Activated CD8-positive, alpha-beta memory T cell treated with anti-CD3 and anti-CD28 coated beads, Interleukin-2, amount 50 U/mL, for 4 hours (primary cell): ENCODE results near the gene CORIN.
"Not testable (repeated sequence)": the region's sequence is repeated elsewhere in the genome, so short reads cannot be mapped to it uniquely, and the experiment has no call there.

ENCODE experiments used
- DNase-seq: peaks from one replicate; pipeline ENCODE4 v3.0.0-alpha.2; 2020

The CORIN gene

DNA sequence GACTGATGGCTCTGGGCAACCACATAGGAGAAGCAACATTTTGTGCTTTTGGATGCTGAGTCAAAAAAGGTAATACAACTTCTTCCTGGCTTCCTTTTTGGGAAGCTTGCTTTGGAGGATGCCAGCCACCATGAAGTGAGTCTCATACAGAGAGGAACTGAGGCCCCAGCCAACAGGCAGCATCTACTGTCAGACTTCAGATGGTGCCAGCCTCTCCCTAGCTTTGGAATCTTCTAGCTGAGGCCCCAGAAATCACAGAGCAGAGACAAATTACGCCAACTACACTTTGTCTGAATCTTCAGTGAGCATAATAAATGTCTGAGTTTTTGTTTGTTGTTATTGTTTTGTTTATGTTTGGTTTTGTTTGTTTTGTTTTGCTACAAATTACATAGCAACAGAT, 216.7 kb downstream of the CORIN start:
- no peak for DNase-seq

- no peak for DNase-seq
These were observed 218.2 kb downstream of the CORIN start for GRCh38 chr4:47619691-47620090.

GRCh38 chr4:47617607-47618006, 220.3 kb downstream of the CORIN start:
- DNase-seq, result no peak

GRCh38 chr4:47615385-47615784, 222.5 kb downstream of the CORIN start:
- no peak for DNase-seq

DNA sequence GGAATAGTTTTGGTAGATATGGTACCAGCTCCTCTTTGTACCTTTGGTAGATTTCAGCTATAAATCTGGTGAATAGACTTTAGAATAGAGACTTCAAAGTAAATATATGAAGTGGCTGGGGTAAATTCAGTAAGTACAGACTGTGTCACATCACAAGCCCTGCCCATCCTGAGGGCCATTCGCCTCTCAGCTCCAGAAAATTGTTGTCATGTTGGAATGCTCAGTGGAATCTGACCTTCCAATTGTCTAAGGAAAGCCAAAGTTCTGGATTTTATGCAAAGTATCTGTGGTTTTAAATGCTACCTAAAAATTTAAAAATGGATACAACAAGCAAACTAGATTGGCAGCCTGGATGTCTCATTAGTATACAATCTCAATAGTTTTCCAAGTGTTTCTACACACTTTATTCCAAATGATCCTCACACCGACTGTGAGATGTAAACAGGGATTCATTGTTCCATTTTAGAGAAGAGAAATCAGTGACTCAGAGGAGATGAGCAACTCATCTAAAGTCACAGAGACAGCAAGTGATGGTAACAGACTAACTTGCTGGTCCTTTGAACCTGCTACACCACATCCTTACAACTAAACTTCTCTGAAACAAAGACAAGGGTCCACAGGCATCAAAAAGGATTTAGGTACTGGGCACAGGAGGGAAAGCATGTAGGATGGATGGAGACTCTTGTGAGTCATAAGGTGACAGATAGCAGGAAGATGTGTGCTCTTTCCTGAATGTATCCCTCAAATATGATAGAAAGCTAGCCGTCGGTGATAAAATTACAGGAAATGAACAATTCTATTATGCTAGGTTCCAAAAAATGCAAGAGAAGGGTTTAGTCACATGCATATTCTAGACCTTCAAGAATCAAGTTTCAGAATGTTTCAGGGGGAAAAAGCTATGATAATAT, 225.5 kb downstream of the CORIN start:
- DNase-seq, result no peak

GRCh38 chr4:47606482-47606881, 231.4 kb downstream of the CORIN start:
- no peak for DNase-seq

GRCh38 chr4:47598896-47599295, 239.0 kb downstream of the CORIN start:
- no peak for DNase-seq

DNA sequence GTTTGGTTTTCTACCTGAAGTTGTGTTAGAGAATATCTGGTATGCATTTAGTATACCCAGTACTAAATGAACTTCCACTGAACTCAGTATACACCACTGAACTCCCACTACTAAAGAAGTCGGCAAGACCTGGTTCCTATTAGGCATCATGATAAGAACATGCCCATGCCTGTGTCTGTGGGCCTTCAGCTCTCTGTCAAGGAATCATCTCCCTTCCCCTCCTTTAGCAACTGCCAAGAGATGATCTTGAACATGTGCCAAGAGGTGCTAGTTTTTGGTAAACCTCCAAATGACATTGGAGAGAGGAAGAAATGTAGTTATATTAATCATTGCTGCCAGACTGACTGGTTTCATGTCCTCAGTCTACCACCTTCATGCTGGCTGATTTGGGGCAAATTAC, 239.5 kb downstream of the CORIN start:
- DNase-seq, result no peak

DNA sequence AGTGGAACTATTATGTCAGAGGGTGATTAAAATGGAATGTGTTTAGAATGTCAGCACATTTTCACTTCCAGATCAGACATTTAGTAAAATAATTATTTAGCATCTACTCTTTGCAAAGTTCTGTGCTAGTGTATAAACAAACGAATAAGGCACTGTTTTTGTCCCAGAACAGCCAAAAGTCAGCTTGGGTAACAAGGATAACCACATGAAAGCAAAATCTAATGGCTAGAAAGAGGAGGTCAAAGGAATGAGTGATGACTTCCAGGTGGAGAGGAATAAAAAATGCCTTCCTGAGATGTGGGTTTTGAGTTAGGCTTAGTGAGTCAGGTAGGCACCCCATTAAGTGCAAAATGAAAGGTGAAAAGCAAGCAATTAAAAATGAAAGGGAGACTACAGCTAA, 240.2 kb downstream of the CORIN start:
- no peak for DNase-seq

DNA sequence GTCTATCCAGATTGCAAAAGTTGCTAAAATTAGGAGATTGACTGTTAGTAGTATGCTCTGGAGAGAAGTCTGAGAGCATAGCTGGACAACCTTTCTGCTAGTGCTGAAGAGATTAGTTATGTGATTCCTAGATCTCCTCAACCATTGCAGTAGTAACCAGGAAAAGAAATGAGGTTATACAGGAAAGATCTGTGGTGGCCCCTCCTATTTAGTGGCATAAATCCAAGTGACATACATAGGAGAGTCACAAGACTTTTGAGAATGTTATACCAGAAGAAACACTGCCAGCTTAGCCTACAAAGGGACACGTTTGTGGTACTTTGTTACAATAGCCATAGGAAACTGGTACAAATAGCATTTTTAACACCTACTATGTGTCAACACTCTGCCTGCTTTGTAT, 247.5 kb downstream of the CORIN start:
- DNase-seq, result no peak

- no peak for DNase-seq
These were observed 258.6 kb downstream of the CORIN start for GRCh38 chr4:47579235-47579634.

- DNase-seq, result no peak
These were observed 259.9 kb downstream of the CORIN start for GRCh38 chr4:47577779-47578553.

GRCh38 chr4:47572981-47573380, 264.9 kb downstream of the CORIN start:
- DNase-seq, result no peak

- DNase-seq, result no peak
These were observed 267.1 kb downstream of the CORIN start for GRCh38 chr4:47570816-47571215.

- DNase-seq, result no peak
These were observed 270.4 kb downstream of the CORIN start for GRCh38 chr4:47567511-47567910.

- DNase-seq, result no peak
These were observed 270.9 kb downstream of the CORIN start for GRCh38 chr4:47566969-47567368.

- DNase-seq, result no peak
These were observed 271.3 kb downstream of the CORIN start for GRCh38 chr4:47566566-47566965.

GRCh38 chr4:47562297-47562696, 275.6 kb downstream of the CORIN start:
- no peak for DNase-seq

DNA sequence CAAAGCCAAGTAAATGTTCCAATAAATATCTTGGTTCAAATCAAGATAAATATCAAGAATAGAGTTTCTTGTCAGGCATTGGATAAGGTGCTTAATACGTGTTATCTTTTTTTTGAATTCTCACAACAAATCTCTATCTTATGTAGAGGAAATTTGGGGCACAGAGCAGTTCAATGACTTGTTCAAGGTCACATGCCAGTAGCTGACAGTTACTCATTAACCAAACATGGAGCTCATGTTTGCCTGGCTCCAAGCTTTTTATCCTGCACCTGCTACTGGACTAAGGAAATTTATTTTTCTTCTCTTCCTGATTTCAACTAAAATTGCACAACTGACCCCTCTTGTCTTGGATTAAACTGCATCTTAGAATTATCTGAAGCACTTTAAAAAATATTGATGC, 276.5 kb downstream of the CORIN start:
- DNase-seq, result no peak

DNA sequence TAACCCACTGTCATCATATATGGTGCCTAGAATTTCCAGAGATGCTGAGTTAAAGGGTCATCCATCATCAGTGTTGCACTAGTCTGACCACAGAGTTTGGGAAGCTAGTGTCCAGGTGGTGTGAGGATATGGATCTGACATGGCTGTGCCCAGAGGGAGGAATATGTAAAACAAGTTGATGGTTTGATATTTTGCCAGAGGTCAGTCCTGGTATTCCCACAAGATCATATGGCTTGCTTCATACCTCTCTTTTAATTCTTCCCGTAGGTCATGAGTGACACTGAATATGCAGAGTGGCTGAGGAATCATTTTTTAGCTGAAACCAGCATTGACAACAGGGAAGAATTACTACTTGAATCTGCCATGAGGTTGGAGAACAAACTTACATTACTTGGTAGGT, 277.2 kb downstream of the CORIN start:
- no peak for DNase-seq

DNA sequence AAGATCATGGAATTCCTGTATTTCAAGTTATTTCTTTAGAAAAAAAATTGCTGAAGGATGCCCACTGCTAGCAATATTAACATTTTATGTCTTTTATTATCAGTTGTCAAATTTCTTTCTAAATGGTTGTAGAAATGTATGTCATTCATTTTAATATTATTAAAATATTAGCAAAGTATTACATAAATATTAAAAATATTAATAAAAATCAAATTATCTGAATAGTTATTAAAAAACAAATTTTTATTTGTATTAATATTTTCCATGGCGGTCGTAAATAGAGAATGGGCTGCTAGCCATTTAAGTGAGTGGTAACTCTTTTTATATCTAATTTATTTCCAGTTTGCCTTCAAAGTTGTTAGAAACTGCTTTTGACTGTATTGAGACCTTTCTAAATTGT, 280.6 kb downstream of the CORIN start:
- no peak for DNase-seq

DNA sequence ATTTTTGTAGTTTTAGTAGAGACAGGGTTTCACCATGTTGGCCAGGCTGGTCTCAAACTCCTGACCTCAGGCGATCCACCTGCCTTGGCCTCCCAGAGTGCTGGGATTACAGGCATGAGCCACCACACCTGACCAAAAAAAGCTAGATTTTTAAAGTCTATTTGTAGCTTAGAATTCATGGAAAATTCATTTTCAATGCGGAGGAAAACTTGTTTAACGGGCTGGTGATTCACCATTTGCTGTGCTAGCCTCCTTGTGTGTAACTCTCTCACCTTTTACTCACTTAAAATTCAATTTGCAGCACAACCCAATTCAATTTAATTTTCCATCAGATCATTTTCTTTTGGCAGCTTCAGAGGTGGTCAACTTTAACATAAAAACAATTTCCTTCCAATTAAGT, 281.9 kb downstream of the CORIN start:
- not testable (repeated sequence) for DNase-seq

DNA sequence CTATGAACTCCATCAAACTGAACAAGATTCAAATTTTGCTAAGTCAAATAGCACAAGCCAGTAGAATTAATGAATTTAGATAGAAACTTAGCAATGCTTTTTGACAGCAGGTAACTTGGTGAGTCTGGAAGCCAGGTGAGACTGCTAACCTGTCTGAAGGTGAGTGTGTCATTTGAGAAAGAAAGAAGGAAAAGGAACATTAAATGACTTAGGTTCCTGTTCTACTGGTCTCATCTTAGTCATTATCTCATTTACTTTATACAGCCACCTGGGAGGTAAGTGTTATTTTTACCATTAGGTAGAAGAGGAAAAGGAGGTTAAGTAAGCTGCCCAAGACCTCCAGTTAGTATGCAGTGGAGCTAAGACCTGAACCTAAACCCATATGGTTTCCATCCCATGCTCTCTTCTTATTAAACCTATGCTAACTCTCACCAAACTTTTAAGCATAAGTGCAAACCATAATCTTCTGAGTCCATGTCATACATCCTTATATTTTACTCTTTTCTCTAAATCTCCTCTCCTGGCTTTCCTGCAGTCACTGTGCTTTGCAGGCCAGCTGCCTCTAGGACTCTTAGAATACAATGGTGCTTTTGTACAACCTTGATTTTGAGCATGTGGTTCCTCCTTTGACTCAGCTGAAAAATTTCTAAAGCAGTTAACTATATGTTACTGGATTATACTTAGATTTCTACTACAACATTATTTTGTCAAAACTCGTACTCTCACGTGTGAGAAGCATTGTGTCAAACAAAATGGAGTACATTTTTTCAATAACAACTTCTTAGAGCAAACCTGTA, 284.3 kb downstream of the CORIN start:
- DNase-seq, result no peak
